HepG2 (cell line): Measurements from ENCODE around the gene ZFP36L2. TPM values are rescaled to one million over a fixed set of nuclear protein-coding genes. Genes with fewer than 3 reads are reported as not detected.

Experiments used
- ARID2 ChIP-seq: sonication (generic); formaldehyde crosslinking; IDR thresholded peaks from 2 replicates; pipeline ENCODE4 v1.8.1; 2022; ENCODE audit warnings: mild to moderate bottlenecking, missing genetic modification reagents, borderline replicate concordance
- ARNT2 ChIP-seq: sonication (generic); formaldehyde crosslinking; IDR thresholded peaks from 2 replicates; pipeline ENCODE4 v1.8.0; 2022; ENCODE audit warnings: mild to moderate bottlenecking, low read depth, missing genetic modification reagents, moderate library complexity
- ATRX ChIP-seq: sonication (generic); formaldehyde crosslinking; IDR thresholded peaks from 2 replicates; pipeline ENCODE4 v1.4.0; 2020; ENCODE audit warnings: missing genetic modification reagents, borderline replicate concordance
- CHD2 ChIP-seq: IDR thresholded peaks from 2 replicates; pipeline ENCODE4 v1.6.1; 2011; ENCODE audit warnings: low read depth, low read length, improper control_type of control experiment
- GFI1 ChIP-seq: sonication (generic); formaldehyde crosslinking; IDR thresholded peaks from 2 replicates; pipeline ENCODE4 v1.5.0; 2020; ENCODE audit warnings: missing genetic modification reagents, mild to moderate bottlenecking, borderline replicate concordance
- KAT7 ChIP-seq: IDR thresholded peaks from 2 replicates; pipeline ENCODE4 v1.6.1; 2018; ENCODE audit warnings: borderline replicate concordance, missing compliant biosample characterization
- KMT2B ChIP-seq: IDR thresholded peaks from 2 replicates; pipeline ENCODE4 v1.6.1; 2016; ENCODE audit warnings: missing genetic modification reagents, missing compliant biosample characterization
- RBM39 ChIP-seq: fragments of 200-400 bp; formaldehyde crosslinking; IDR thresholded peaks from one replicate; pipeline ENCODE4 v1.6.1; 2018; ENCODE audit warnings: antibody characterized with exemption, mild to moderate bottlenecking, low read depth, low read length; ENCODE audit not compliant: poor library complexity, severe bottlenecking
- RFX3 ChIP-seq: IDR thresholded peaks from 2 replicates; pipeline ENCODE4 v1.6.1; 2016; ENCODE audit warnings: missing biosample characterization, missing genetic modification reagents
- SRSF1 ChIP-seq: fragments of 200-400 bp; formaldehyde crosslinking; optimal IDR thresholded peaks from 2 replicates; pipeline ENCODE3; 2017; ENCODE audit warnings: mild to moderate bottlenecking, low read depth, low read length, moderate library complexity
- SYNCRIP ChIP-seq: fragments of 200-400 bp; formaldehyde crosslinking; IDR thresholded peaks from 2 replicates; pipeline ENCODE4 v1.6.1; 2018; ENCODE audit warnings: mild to moderate bottlenecking, low read depth, low read length; ENCODE audit not compliant: insufficient read depth
- TAF15 ChIP-seq: fragments of 200-400 bp; formaldehyde crosslinking; IDR thresholded peaks from one replicate; pipeline ENCODE4 v1.6.1; 2018; ENCODE audit warnings: mild to moderate bottlenecking, low read depth, low read length; ENCODE audit not compliant: poor library complexity, severe bottlenecking
- TARDBP ChIP-seq: sonication (generic); formaldehyde crosslinking; IDR thresholded peaks from 2 replicates; pipeline ENCODE4 v1.8.0; 2022; ENCODE audit warnings: mild to moderate bottlenecking, missing genetic modification reagents
- TBP ChIP-seq: sonication (generic); formaldehyde crosslinking; IDR thresholded peaks from 2 replicates; pipeline ENCODE4 v1.5.0; 2020; ENCODE audit warnings: missing genetic modification reagents
- TCF7L2 ChIP-seq: IDR thresholded peaks from 2 replicates; pipeline ENCODE4 v1.6.1; 2011; ENCODE audit warnings: mild to moderate bottlenecking, low read depth, low read length, moderate library complexity
- ZNF572 ChIP-seq: sonication (generic); formaldehyde crosslinking; IDR thresholded peaks from 2 replicates; pipeline ENCODE4 v1.5.1; 2020; ENCODE audit warnings: mild to moderate bottlenecking, missing genetic modification reagents
- ZNF644 ChIP-seq: IDR thresholded peaks from 2 replicates; pipeline ENCODE4 v1.6.1; 2016; ENCODE audit warnings: low read depth
- ZNF672 ChIP-seq: sonication (generic); formaldehyde crosslinking; IDR thresholded peaks from 2 replicates; pipeline ENCODE4 v1.8.1; 2022; ENCODE audit warnings: missing genetic modification reagents
- ZNF7 ChIP-seq: IDR thresholded peaks from 2 replicates; pipeline ENCODE4 v1.6.1; 2016; ENCODE audit warnings: missing biosample characterization, missing genetic modification reagents
- ZNF792 ChIP-seq: IDR thresholded peaks from 2 replicates; pipeline ENCODE4 v1.6.1; 2016
- polyA plus RNA-seq, 8 experiments: library from polyadenylated mRNA; depleted of rRNA in 3 of 8; stranded (reverse) in 7 of 8; unstranded in 1 of 8; fragments of >200 nt; fragmentation: Illumina TruSeq in 4 of 8; extraction: Trizol in 4 of 8; gene quantifications; 2 replicates each; pipeline versions ENCODE4 v1.2.1 to v1.2.3, GENCODE V29; 2011 to 2016; ENCODE audit warnings: low read depth in 4 of 8, missing spikeins in 1 of 8, mixed read lengths in 1 of 8; ENCODE audit not compliant: insufficient read depth in 1 of 8
- total RNA-seq, 5 experiments: library from RNA; depleted of rRNA; stranded (reverse); fragments of >200 nt; fragmentation: Illumina TruSeq; extraction: Trizol; gene quantifications; 2 replicates each; pipeline ENCODE4 v1.2.3, GENCODE V29; 2016; ENCODE audit warnings: low read depth in 1 of 5
- TF ChIP-seq, protein P1 (sequence below): sonication (generic); formaldehyde crosslinking; IDR thresholded peaks from 2 replicates; pipeline ENCODE4 v1.4.0; 2020; ENCODE audit warnings: missing genetic modification reagents
- TF ChIP-seq, protein P2 (sequence below): sonication (generic); formaldehyde crosslinking; IDR thresholded peaks from 2 replicates; pipeline ENCODE4 v1.4.0; 2020; ENCODE audit warnings: missing genetic modification reagents
- TF ChIP-seq, protein P3 (sequence below): sonication (generic); formaldehyde crosslinking; conservative IDR thresholded peaks from 2 replicates; pipeline ENCODE4 v1.8.0; 2022; ENCODE audit warnings: missing genetic modification reagents

The ZFP36L2 gene
- total and polyA plus RNA-seq, 2 of the 13 experiments (the other 11 are each of a cell fraction or from before 2014, with no cell fraction given) = 11.2 to 21.8 TPM

DNA sequence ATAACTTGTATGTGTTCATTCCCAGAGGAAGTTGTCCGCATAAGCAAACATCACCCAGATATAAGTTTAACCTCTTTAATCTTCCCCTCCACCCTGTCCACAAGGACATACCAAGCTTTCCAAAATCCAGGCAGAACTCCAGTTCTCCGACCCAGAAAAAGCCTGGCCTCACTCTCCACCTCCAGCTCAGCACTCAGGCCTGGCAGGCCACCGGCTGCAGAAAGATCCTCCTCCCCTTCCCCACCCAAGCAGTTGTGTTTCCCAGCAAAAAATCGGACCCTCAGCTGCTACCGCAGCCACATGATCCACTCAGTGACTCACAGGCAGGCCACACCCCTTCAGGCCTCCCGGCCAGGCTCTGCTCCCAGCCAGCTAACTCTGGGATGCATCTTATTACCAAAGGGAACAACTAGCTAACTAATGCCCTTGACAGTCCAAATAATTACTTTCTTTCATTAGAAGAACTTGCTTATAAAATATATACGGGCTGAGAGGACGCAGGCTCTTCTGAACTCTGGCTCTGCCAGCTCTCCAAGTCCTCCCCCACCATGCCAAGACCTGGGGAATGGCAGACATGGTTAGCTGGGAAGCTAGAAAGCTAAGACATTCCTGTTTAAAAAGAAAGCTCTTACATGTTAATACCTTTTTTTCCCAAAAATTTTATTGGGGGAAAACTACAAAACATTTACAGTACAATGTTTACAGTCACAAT is 4.5 kb downstream of the ZFP36L2 start (continued):
- TF ChIP-seq, protein P1, sequence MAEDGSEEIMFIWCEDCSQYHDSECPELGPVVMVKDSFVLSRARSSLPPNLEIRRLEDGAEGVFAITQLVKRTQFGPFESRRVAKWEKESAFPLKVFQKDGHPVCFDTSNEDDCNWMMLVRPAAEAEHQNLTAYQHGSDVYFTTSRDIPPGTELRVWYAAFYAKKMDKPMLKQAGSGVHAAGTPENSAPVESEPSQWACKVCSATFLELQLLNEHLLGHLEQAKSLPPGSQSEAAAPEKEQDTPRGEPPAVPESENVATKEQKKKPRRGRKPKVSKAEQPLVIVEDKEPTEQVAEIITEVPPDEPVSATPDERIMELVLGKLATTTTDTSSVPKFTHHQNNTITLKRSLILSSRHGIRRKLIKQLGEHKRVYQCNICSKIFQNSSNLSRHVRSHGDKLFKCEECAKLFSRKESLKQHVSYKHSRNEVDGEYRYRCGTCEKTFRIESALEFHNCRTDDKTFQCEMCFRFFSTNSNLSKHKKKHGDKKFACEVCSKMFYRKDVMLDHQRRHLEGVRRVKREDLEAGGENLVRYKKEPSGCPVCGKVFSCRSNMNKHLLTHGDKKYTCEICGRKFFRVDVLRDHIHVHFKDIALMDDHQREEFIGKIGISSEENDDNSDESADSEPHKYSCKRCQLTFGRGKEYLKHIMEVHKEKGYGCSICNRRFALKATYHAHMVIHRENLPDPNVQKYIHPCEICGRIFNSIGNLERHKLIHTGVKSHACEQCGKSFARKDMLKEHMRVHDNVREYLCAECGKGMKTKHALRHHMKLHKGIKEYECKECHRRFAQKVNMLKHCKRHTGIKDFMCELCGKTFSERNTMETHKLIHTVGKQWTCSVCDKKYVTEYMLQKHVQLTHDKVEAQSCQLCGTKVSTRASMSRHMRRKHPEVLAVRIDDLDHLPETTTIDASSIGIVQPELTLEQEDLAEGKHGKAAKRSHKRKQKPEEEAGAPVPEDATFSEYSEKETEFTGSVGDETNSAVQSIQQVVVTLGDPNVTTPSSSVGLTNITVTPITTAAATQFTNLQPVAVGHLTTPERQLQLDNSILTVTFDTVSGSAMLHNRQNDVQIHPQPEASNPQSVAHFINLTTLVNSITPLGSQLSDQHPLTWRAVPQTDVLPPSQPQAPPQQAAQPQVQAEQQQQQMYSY = no peak
- peak; percentile 76 for TF ChIP-seq RBM39
- TF ChIP-seq TBP (CRISPR knock-in tag) = no peak
- no peak for TF ChIP-seq ATRX (CRISPR knock-in tag)
- no peak for TF ChIP-seq RFX3
- peak; percentile 79 for TF ChIP-seq TAF15
- TF ChIP-seq, protein P2, sequence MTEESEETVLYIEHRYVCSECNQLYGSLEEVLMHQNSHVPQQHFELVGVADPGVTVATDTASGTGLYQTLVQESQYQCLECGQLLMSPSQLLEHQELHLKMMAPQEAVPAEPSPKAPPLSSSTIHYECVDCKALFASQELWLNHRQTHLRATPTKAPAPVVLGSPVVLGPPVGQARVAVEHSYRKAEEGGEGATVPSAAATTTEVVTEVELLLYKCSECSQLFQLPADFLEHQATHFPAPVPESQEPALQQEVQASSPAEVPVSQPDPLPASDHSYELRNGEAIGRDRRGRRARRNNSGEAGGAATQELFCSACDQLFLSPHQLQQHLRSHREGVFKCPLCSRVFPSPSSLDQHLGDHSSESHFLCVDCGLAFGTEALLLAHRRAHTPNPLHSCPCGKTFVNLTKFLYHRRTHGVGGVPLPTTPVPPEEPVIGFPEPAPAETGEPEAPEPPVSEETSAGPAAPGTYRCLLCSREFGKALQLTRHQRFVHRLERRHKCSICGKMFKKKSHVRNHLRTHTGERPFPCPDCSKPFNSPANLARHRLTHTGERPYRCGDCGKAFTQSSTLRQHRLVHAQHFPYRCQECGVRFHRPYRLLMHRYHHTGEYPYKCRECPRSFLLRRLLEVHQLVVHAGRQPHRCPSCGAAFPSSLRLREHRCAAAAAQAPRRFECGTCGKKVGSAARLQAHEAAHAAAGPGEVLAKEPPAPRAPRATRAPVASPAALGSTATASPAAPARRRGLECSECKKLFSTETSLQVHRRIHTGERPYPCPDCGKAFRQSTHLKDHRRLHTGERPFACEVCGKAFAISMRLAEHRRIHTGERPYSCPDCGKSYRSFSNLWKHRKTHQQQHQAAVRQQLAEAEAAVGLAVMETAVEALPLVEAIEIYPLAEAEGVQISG (CRISPR knock-in tag) = peak; percentile 69; the same call in 1 of the 2 replicates
- peak; percentile 72 for TF ChIP-seq GFI1 (CRISPR knock-in tag)
- peak; percentile 93; the same call in 1 of the 2 replicates for TF ChIP-seq ZNF792 (CRISPR knock-in tag)
- TF ChIP-seq, protein P3, sequence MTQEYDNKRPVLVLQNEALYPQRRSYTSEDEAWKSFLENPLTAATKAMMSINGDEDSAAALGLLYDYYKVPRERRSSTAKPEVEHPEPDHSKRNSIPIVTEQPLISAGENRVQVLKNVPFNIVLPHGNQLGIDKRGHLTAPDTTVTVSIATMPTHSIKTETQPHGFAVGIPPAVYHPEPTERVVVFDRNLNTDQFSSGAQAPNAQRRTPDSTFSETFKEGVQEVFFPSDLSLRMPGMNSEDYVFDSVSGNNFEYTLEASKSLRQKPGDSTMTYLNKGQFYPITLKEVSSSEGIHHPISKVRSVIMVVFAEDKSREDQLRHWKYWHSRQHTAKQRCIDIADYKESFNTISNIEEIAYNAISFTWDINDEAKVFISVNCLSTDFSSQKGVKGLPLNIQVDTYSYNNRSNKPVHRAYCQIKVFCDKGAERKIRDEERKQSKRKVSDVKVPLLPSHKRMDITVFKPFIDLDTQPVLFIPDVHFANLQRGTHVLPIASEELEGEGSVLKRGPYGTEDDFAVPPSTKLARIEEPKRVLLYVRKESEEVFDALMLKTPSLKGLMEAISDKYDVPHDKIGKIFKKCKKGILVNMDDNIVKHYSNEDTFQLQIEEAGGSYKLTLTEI = no peak
- no peak for TF ChIP-seq ZNF672 (CRISPR knock-in tag)
- TF ChIP-seq ARNT2 = 0 out of 2 replicates have a peak, but pooled peaks have one; percentile 21
- no peak for TF ChIP-seq ARID2 (CRISPR knock-in tag)
- 0 out of 2 replicates have a peak, but pooled peaks have one; percentile 55 for TF ChIP-seq TARDBP (CRISPR knock-in tag)
- no peak for TF ChIP-seq CHD2
- no peak for TF ChIP-seq ZNF7 (CRISPR knock-in tag)
- TF ChIP-seq ZNF644 (CRISPR knock-in tag) = peak; percentile 28; the same call in 1 of the 2 replicates
- no peak for TF ChIP-seq SYNCRIP
- no peak for TF ChIP-seq ZNF572 (CRISPR knock-in tag)
- TF ChIP-seq KAT7 = no peak
- no peak for TF ChIP-seq KMT2B (CRISPR knock-in tag)
- TF ChIP-seq TCF7L2 = no peak
- TF ChIP-seq SRSF1 = no peak
